Activated CD8-positive, alpha-beta memory T cell treated with anti-CD3 and anti-CD28 coated beads for 36 hours (primary cell): ENCODE data around the gene ACO2. TPM values are rescaled to one million over a fixed set of nuclear protein-coding genes. Genes with fewer than 3 reads are reported as not detected.
"Not testable (repeated sequence)": the region's sequence is repeated elsewhere in the genome, so short reads cannot be mapped to it uniquely, and the experiment has no call there.

ENCODE experiments used
- CTCF ChIA-PET: fragments of 350-600 bp; sonication (Branson Sonifier 250); formaldehyde crosslinking; loops from one replicate; lab custom pipeline; 2021; ENCODE audit warnings: antibody characterized with exemption; lab: Charles Lee
- POLR2A ChIA-PET: fragments of 350-600 bp; sonication (Branson Sonifier 250); formaldehyde crosslinking; loops from one replicate; lab custom pipeline; 2021; ENCODE audit warnings: antibody characterized with exemption; lab: Charles Lee
- total RNA-seq, 2 experiments: library from RNA; stranded (reverse); gene quantifications; one replicate each; pipeline ENCODE4 v1.2.3, GENCODE V29; 2021

Gene ACO2
- total RNA-seq, 2 experiments from 2014 or later, result 111 to 112 TPM

DNA sequence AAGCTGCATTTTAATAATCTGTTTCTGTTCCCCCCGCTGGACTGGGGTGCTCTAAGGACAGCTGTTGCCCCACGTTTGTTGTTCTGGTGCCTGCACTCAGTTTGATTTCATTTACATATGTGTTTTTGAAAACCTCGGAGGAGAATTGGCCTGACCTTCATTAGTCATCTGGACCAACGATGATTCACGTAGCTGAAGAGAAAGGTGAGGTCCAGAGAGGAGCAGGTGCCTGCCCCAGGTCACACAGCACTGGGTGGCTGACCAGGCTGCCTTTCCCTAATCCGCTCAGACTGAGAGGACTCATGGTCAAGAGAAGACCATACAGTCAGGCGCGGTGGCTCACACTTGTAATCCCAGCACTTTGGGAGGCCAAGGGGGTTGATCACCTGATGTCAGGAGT lies 95.6 kb downstream of the ACO2 start:
- POLR2A ChIA-PET, result interaction anchor here (0.7 kb wide), 1 partner anchor 17 kb away, joined by 6 read pairs; no protein-coding TSS in a partner anchor
- CTCF ChIA-PET, result interaction anchor here (0.7 to 1.1 kb wide), 2 partner anchors 12 to 19 kb away, joined by 3 read pairs; no protein-coding TSS in a partner anchor

- CTCF ChIA-PET, result interaction anchor here (0.7 to 1.1 kb wide), 2 partner anchors 11 to 20 kb away, joined by 3 read pairs; no protein-coding TSS in a partner anchor
- POLR2A ChIA-PET, result interaction anchor here (0.7 kb wide), 1 partner anchor 16 kb away, joined by 6 read pairs; no protein-coding TSS in a partner anchor
These were observed 96.6 kb downstream of the ACO2 start for GRCh38 chr22:41565403-41566054.

DNA sequence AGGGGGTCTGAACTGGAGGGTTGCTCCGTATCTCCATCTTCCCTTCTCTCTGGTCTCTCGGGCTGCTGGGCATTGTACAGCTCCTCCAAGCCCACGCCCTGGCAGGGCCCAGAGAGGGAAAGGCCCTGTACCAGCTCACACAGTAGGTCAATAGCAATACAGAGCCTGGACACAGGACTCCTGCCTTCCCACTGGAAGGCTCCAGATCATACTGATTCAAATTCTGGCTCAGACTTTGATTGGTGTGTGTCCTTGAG lies 98.5 kb downstream of the ACO2 start:
- ChIA-PET POLR2A (no interaction called here), CTCF (no interaction called here)

GRCh38 chr22:41568811-41569210 lies 99.9 kb downstream of the ACO2 start:
- ChIA-PET POLR2A (no interaction called here), CTCF (no interaction called here)

DNA sequence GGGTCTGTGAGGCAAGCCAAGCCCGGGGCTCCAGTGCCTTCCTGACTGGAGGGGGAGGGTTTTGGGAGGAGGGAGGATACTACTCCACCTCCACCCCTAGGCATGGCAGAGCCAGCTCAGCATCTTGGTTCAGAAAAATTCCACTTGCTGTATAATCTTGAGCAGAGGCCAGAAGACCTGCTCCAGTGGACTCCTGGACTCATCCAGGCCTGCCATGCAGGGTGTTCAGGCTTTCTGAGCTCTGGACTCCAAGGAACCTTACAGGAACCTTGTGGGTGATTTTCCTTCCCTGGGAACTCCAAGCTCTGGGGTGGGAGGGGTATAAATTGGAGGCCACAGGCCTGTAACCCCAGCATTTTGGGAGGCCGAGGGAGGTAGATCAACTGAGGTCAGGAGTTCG lies 101.3 kb downstream of the ACO2 start:
- POLR2A ChIA-PET, result interaction anchor here (0.7 kb wide), 1 partner anchor 84 kb away, joined by 4 read pairs; no protein-coding TSS in a partner anchor
- CTCF ChIA-PET, result interaction anchor here (0.7 kb wide), 1 partner anchor 27 kb away, joined by 5 read pairs; no protein-coding TSS in a partner anchor

- POLR2A ChIA-PET, result no interaction called here
- CTCF ChIA-PET, result no interaction called here
These were observed 102.9 kb downstream of the ACO2 start for GRCh38 chr22:41571786-41572185.

DNA sequence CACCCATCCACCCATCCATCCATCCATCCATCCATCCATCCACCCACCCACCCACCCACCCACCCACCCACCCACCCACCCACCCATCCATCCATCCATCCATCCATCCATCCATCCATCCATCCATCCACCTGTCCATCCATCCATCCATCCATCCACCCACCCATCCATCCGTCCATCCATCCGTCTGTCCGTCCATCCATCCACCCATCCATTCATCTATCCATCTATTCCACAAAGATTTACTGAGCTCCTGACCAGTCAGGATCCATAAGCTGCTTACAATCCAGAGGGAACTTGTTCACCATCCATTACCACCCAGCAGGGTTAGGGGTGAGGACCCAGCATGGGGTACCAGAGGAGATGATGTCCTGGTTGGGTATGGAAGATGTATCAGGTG lies 103.4 kb downstream of the ACO2 start:
- CTCF ChIA-PET, result interaction anchor here (0.6 kb wide), 1 partner anchor 19 kb away, joined by 3 read pairs; no protein-coding TSS in a partner anchor
- POLR2A ChIA-PET, result not testable (repeated sequence)

- ChIA-PET POLR2A (no interaction called here), CTCF (no interaction called here)
These were observed 104.8 kb downstream of the ACO2 start for GRCh38 chr22:41573677-41574076.

DNA sequence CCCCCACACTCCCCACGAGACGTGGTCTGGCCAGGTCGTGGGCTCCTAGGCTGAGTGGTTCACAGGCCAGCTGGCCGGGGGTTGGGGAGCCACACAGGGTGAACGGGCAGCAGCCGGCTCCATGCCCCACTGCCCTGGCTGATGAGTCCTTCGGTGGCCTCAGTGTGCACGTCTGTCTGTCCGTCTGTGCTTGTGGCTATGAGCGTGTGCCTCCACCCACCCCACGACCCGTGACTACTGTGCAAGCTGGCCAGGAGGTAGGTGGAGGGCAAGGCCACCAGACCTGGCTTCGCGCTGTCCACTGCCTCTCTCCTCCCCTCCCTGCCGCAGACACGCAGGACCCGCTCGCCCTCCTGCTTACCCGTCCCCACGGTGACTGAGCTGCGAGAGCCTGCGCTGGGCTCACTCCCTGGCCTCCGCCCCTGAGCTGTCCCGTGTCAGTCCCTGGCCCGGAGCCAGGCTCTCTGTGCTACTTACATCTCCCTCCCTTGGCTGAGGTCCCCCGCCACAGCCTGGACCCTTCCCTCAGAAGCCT lies 106.0 kb downstream of the ACO2 start:
- ChIA-PET CTCF (no interaction called here), POLR2A (no interaction called here)

DNA sequence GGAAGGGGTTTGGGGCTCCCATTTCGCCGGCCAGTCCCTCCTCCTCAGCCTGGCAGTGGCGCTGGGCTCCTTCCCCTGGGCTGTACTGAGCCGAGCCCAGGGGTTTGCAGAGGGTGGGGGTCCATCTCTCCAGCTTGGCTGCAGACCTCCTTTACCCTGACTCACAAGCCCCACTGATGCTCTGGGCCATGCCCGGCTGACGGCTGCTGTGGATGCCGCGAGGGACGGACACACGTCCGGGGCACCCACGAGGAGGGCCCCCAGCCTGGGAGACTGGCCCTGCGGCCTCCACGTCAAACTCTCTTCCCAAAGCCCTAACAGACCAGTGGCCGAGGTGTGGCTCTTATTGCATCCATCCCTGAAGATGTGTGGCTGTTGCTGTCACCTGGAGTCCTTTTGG lies 106.6 kb downstream of the ACO2 start:
- CTCF ChIA-PET, result no interaction called here
- POLR2A ChIA-PET, result no interaction called here

DNA sequence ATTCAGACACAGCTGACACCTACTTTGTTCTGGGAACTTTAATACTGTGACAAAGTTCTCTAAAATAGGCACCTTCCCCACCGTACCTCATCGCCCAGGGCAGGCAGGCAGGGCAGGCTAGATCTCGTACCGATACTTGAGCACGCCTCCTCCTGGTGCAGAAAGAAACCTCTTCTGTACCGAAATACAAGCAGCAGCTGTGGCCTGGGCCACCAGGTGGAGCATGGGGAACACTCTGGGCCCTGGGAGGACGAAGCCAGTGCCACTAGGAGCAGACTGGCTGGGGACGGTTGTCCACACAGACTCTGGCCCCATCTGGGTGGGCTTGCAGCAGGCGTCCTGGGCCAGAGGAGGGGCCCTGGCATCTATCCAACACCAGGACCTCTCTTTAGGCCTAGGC lies 108.0 kb downstream of the ACO2 start:
- ChIA-PET CTCF (interaction anchor here (0.8 kb wide), 1 partner anchor 12 kb away, joined by 3 read pairs; no protein-coding TSS in a partner anchor), POLR2A (no interaction called here)

DNA sequence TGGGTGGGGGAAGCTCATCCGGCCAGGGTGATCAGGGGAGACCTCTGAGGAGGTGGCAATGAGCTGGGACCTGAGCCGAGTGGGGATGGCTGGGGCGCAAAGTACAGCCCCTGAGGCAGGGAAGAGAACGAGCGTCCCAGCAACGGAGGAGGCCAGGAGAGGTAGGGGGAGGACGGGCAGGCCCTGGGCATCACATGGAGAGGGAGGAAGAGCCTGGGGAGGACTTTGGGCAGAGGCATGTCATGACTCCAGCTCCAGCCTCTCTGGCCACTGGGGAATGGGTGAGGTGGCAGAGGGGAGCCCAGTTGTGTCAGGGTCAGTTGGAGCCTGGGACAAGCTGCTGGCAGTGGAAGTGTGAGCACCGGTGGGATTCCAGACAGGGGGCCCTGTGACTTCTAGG lies 109.2 kb downstream of the ACO2 start:
- POLR2A ChIA-PET, result no interaction called here

More for the DNA sequence above, 109.2 kb downstream of the ACO2 start:
- CTCF ChIA-PET, result no interaction called here

Other genes with a start within 250 kb of the ACO2 start
- gene CHADL, start 228.2 kb upstream of the ACO2 start, total RNA-seq, result under 1 TPM in 1 of 2 experiments, not detected in 1; 0.08 TPM
- gene RANGAP1, start 182.9 kb upstream of the ACO2 start, total RNA-seq, result 100 to 1,000 TPM; 176 to 178 TPM
- 10 to 100 TPM; 57.8 to 58.2 TPM for gene ZC3H7B, start 167.6 kb upstream of the ACO2 start, total RNA-seq
- 1 to 10 TPM; 1.9 to 2.4 TPM for gene TEF, start 87.2 kb upstream of the ACO2 start, total RNA-seq
- 10 to 100 TPM; 48.9 to 52.8 TPM for gene TOB2, start 22.3 kb upstream of the ACO2 start, total RNA-seq
- 100 to 1,000 TPM; 103 to 112 TPM for gene PHF5A, start 425 bp upstream of the ACO2 start, total RNA-seq
- 10 to 100 TPM; 75.9 to 78.9 TPM for gene POLR3H, start 75.4 kb downstream of the ACO2 start, total RNA-seq
- gene CSDC2, start 91.9 kb downstream of the ACO2 start, total RNA-seq, result not detected
- 10 to 100 TPM; 30.5 to 31.1 TPM for gene PMM1, start 120.7 kb downstream of the ACO2 start, total RNA-seq
- gene DESI1, start 151.9 kb downstream of the ACO2 start, total RNA-seq, result 10 to 100 TPM; 91.6 to 97.3 TPM
- 100 to 1,000 TPM; 470 to 479 TPM for gene XRCC6, start 152.2 kb downstream of the ACO2 start, total RNA-seq
- 100 to 1,000 TPM; 329 to 338 TPM for gene SNU13, start 219.8 kb downstream of the ACO2 start, total RNA-seq
- gene MEI1, start 230.4 kb downstream of the ACO2 start, total RNA-seq, result 10 to 100 TPM; 24.0 to 31.1 TPM